ENCODE results near the gene OTP. TPM values are rescaled to one million over a fixed set of nuclear protein-coding genes. Genes with fewer than 3 reads are reported as not detected.

OTP gene
- polyA plus RNA-seq, 1 of the 3 experiments (the other 2 are of a cell fraction), result not detected

DNA sequence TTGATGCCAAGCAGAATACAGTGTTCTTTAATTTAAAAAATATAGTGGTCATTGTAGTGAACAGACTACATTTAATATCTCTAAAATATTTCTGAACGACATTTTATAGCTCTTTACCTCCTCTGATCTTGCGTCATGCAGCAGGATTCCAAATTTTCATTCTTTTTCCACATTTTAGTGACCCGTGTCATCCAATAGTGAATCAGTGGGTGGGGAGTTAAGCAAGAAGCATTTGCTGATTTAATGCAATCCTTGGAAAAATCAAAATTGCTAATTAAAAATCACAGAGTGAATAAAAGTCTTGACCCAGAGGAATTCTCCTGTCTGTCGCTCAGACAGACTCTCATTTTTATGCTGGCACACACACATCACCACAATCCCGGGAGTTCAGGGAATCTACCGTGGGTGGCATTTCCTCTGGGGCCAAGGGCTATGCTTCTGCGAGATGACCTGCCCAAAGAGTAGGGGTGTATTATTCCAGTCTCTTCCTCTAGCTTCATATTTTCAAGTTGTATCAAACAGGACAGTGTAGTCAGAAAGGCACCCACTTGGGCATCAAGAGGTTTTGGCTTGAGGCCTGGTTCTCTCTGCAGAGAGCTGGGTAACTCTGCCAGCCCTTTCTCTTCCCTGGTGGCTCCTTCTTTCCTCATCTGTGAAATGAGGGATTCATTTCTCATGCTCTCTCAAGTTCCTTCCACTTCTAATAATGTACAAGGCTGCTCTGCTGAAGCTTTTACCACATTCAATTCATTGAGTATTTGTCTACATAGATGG is 24.8 kb upstream of the OTP start:
- H4K20me1 ChIP-seq (ENCODE audit: insufficient read depth), result no peaks in the 10 kb centered on the region
- H3K27ac ChIP-seq (ENCODE audit: low read depth in 2 of 2, low read length in 1 of 2), result no peak overlapping the region
- no peak overlapping the region for H2AFZ ChIP-seq (ENCODE audit: low read depth)
- TF ChIP-seq RXRA (IDR thresholded peaks at IDR 0.05; ENCODE audit: borderline replicate concordance, low read depth) (no peak), MEF2A (IDR thresholded peaks at IDR 0.05; ENCODE audit: borderline replicate concordance, low read depth) (no peak), ZBTB33 (IDR thresholded peaks at IDR 0.05; ENCODE audit: borderline replicate concordance, low read depth) (no peak), TCF12 (IDR thresholded peaks at IDR 0.05) (no peak), RCOR1 (IDR thresholded peaks at IDR 0.05; ENCODE audit: low read length) (no peak), SMC3 (IDR thresholded peaks at IDR 0.05; ENCODE audit: low read depth, low read length) (no peak), CHD2 (IDR thresholded peaks at IDR 0.05; ENCODE audit: low read length, partially characterized antibody) (no peak), JUND (IDR thresholded peaks at IDR 0.05) (no peak), NRF1 (IDR thresholded peaks at IDR 0.05; ENCODE audit: low read depth, low read length) (no peak), EZH2phosphoT487 (IDR thresholded peaks at IDR 0.05; ENCODE audit: borderline replicate concordance, low read depth) (no peak), FOXM1 (IDR thresholded peaks at IDR 0.05; ENCODE audit: low read depth) (no peak), TEAD4 (IDR thresholded peaks at IDR 0.05; ENCODE audit: borderline replicate concordance, insufficient read depth) (no peak), USF1 (IDR thresholded peaks at IDR 0.05; ENCODE audit: borderline replicate concordance, low read depth) (no peak), ELF1 (IDR thresholded peaks at IDR 0.05) (no peak), EP300 (IDR thresholded peaks at IDR 0.05; ENCODE audit: borderline replicate concordance in 1 of 2, low read depth in 1 of 2, low read length in 1 of 2) (no peak)
- TF ChIP-seq, protein P1, sequence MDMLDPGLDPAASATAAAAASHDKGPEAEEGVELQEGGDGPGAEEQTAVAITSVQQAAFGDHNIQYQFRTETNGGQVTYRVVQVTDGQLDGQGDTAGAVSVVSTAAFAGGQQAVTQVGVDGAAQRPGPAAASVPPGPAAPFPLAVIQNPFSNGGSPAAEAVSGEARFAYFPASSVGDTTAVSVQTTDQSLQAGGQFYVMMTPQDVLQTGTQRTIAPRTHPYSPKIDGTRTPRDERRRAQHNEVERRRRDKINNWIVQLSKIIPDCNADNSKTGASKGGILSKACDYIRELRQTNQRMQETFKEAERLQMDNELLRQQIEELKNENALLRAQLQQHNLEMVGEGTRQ (IDR thresholded peaks at IDR 0.05; ENCODE audit: borderline replicate concordance, low read depth, low read length), result no peak
- no peaks in the 10 kb centered on the region for H3K9me2 ChIP-seq
- H3F3A ChIP-seq (replicated peaks; ENCODE audit: insufficient read depth), result no peaks in the 10 kb centered on the region
- 66% methylated on average over 7 of the region's 7 CpGs for WGBS (ENCODE audit: low lambda C conversion rate)
- H3K4me2 ChIP-seq, result no peak overlapping the region
- H3K27me3 ChIP-seq (ENCODE audit: insufficient read depth), result no peaks in the 10 kb centered on the region
- no peak overlapping the region for H3K9ac ChIP-seq
- ChIA-PET CTCF (interaction anchor here (0.9 kb wide), 1 partner anchor 499 kb away, joined by 3 read pairs; no protein-coding TSS in a partner anchor), POLR2A (no interaction called here)
- H3K36me3 ChIP-seq (replicated peaks in 1 of 2; ENCODE audit: control insufficient read depth in 1 of 2, insufficient read depth in 2 of 2, low read length in 1 of 2), result no peaks in the 10 kb centered on the region
- no peaks in the 10 kb centered on the region for H3K9me3 ChIP-seq
- H3K4me3 ChIP-seq (ENCODE audit: low read depth in 2 of 2, low read length in 1 of 2), result no peak overlapping the region
- no peak for DNase-seq
- H3K4me1 ChIP-seq (ENCODE audit: control insufficient read depth in 1 of 2, insufficient read depth in 2 of 2, low read depth in 1 of 2, low read length in 1 of 2), result no peaks in the 10 kb centered on the region; a peak in 1 of 4 replicates
- no peaks in the 10 kb centered on the region for H3K79me2 ChIP-seq (ENCODE audit: insufficient read depth)

Measured in SK-N-SH (cell line).